ENCODE results near the gene TRAPPC8.
A peak's percentile ranks its signal among the peaks of the same experiment; 100 is the strongest.

The TRAPPC8 gene

DNA sequence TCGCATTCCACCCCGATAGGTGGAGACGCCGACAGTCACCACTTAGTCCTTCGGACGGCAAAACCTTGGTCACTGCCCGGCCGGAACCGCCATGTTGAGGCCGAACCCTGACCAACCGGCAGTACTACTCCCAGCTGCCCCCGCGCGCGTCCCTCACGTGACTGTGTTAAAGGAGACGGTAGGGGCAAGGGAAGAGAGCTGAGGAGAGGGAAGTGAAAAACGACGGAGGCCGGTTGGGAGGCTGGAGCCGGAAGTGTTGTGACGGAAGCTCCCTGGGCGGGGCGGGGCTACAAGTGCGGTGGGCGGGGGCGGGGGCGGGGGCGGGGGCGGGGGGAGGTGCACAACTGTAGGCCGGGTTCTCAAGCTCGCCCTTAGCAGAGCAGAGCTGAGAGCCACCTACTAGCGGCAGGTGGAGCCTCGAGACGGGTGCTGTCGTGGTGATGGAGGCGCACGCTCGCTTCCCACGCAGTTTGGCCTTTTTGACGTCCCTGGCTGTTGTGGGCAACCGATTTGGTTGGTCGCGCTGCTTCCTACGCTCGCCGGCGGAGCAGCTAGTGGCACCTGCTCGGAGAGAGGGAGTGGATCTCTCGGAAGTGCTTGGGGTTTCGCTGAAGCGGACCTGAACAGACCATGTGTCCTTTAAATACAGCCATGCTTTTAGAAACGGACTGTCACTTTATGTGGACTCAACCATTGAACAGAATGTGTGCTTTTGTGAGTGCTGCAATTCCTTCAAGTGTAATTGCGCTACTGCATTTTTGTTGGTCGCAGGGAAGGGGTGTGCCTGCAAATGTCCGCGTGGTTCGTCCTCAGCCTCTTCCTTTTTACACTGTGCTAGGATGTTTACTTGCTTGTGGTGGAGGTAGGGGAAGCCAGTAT lies at the start of gene TRAPPC8:
TRAPPC8 (minus strand) TSS at position 130 of the 879 bp plus-strand sequence. CDS start 364 bp downstream, outside the sequence.
- H3K27ac ChIP-seq: peak within 1 kb of the TSS; percentile 92
- TF ChIP-seq, protein P1, sequence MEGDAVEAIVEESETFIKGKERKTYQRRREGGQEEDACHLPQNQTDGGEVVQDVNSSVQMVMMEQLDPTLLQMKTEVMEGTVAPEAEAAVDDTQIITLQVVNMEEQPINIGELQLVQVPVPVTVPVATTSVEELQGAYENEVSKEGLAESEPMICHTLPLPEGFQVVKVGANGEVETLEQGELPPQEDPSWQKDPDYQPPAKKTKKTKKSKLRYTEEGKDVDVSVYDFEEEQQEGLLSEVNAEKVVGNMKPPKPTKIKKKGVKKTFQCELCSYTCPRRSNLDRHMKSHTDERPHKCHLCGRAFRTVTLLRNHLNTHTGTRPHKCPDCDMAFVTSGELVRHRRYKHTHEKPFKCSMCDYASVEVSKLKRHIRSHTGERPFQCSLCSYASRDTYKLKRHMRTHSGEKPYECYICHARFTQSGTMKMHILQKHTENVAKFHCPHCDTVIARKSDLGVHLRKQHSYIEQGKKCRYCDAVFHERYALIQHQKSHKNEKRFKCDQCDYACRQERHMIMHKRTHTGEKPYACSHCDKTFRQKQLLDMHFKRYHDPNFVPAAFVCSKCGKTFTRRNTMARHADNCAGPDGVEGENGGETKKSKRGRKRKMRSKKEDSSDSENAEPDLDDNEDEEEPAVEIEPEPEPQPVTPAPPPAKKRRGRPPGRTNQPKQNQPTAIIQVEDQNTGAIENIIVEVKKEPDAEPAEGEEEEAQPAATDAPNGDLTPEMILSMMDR (conservative IDR thresholded peaks at IDR 0.05): no peak
- TF ChIP-seq ZFX (IDR thresholded peaks at IDR 0.05): no peak; the same call in 1 of the 2 replicates

- H3K27ac ChIP-seq: no peak overlapping the region
- TF ChIP-seq, protein P1 (conservative IDR thresholded peaks at IDR 0.05): no peak
- TF ChIP-seq ZFX (IDR thresholded peaks at IDR 0.05): no peak
These were observed 47.9 kb upstream of the TRAPPC8 start for GRCh38 chr18:31990823-31991222.

GRCh38 chr18:31983976-31984375 lies 41.0 kb upstream of the TRAPPC8 start:
- no peak for TF ChIP-seq ZFX (IDR thresholded peaks at IDR 0.05)
- TF ChIP-seq, protein P1 (conservative IDR thresholded peaks at IDR 0.05): no peak
- no peak overlapping the region for H3K27ac ChIP-seq

DNA sequence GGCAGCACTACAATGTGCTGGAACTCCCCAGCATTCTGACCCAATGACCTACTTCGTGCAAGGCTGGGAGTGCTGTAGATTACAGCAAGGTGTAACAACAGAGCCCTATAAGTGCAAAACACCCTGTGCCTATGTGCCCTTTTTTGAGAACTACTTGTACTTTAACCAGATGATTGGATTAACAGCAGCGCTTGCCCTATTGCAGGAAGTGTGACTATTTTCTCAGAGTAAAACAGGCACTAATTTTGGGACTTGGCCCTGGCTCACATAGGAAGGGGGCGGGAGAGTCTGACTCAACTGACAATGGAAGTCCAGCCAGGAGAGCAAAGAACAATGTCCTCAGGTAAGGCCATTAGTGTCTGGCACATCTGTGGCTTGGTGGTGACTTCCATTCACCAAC lies 40.1 kb upstream of the TRAPPC8 start:
- TF ChIP-seq ZFX (IDR thresholded peaks at IDR 0.05): no peak
- TF ChIP-seq, protein P1 (conservative IDR thresholded peaks at IDR 0.05): no peak

DNA sequence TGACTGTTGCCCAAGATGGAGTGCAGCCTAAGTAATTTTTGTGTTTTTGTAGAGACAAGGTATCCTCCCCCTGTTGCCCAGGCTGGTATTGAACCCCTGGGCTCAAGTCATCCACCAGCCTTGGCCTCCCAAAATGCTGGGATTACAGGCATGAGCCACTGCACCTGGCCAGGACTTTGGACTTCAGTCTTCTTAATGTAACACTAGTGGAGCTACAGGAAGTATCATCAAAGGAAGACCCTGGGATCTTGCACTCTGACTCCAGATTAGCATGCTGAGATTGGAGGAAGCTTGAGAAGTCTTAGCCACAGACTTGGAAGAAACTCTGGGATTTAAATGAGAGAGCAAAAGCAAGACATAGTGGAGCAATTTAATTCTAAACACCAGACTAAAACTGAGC lies 37.9 kb upstream of the TRAPPC8 start:
- TF ChIP-seq ZFX (IDR thresholded peaks at IDR 0.05): no peak
- TF ChIP-seq, protein P1 (conservative IDR thresholded peaks at IDR 0.05): no peak
- peak overlapping the region; percentile 38; the same call in 1 of the 2 replicates for H3K27ac ChIP-seq

More for the DNA sequence above, 40.1 kb upstream of the TRAPPC8 start:
- H3K27ac ChIP-seq: no peak overlapping the region

GRCh38 chr18:31979714-31980113 lies 36.8 kb upstream of the TRAPPC8 start:
- H3K27ac ChIP-seq: no peak overlapping the region
- TF ChIP-seq, protein P1 (conservative IDR thresholded peaks at IDR 0.05): no peak
- no peak for TF ChIP-seq ZFX (IDR thresholded peaks at IDR 0.05)

DNA sequence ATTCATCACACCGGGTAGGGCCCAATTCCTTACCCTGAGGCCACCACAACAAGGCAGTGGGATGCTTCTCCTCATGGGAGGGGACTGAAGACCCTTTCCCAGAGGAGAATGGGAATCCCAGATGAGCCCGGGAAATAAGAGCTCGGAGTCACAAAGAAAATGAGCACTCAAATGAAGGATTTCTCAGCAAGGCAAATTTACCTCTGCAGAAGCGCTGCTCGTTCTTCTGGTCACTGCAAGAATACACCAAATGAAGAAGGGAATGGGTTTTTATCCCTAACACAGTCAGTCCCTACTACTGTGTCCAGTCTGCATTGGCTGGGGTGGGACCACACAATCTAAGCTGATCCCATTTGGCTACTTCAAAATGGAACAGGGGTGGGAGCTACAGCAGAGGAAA lies 35.7 kb upstream of the TRAPPC8 start:
- TF ChIP-seq ZFX (IDR thresholded peaks at IDR 0.05): no peak
- TF ChIP-seq, protein P1 (conservative IDR thresholded peaks at IDR 0.05): no peak
- no peak overlapping the region for H3K27ac ChIP-seq
